Neural cell (in vitro differentiated cells): ENCODE data around the gene TARBP2.

Experiments
- EP300 ChIP-seq: fragments of 450-650 bp; conservative IDR thresholded peaks from 2 replicates; pipeline ENCODE4 v1.6.1; 2014; ENCODE audit warnings: antibody characterized with exemption, mild to moderate bottlenecking, moderate library complexity; ENCODE audit not compliant: poor library complexity, severe bottlenecking
- EZH2 ChIP-seq: fragments of 200-600, 300-800 bp; shearing (Covaris generic), sonication (generic); IDR thresholded peaks from 2 replicates; pipeline ENCODE4 v1.6.1; 2014; ENCODE audit warnings: antibody characterized with exemption, low read length, borderline replicate concordance, mild to moderate bottlenecking; ENCODE audit not compliant: insufficient read depth, poor library complexity, severe bottlenecking
- MXI1 ChIP-seq: fragments of 450-650 bp; conservative IDR thresholded peaks from 2 replicates; pipeline ENCODE4 v1.6.1; 2014; ENCODE audit warnings: antibody characterized with exemption, mild to moderate bottlenecking; ENCODE audit not compliant: poor library complexity, severe bottlenecking
- POLR2AphosphoS5 ChIP-seq: IDR thresholded peaks from 2 replicates; pipeline ENCODE4 v1.6.1; 2012
- RAD21 ChIP-seq: fragments of 450-650 bp; conservative IDR thresholded peaks from 2 replicates; pipeline ENCODE4 v1.6.1; 2014; ENCODE audit warnings: antibody characterized with exemption, mild to moderate bottlenecking, moderate library complexity
- TF ChIP-seq, protein P1 (sequence below): fragments of 450-650 bp; IDR thresholded peaks from 2 replicates; pipeline ENCODE4 v1.5.1; 2014; ENCODE audit warnings: antibody characterized with exemption, mild to moderate bottlenecking, moderate library complexity; ENCODE audit not compliant: poor library complexity, severe bottlenecking
- TF ChIP-seq, protein P2 (sequence below): IDR thresholded peaks from 2 replicates; pipeline ENCODE4 v1.6.1; 2012; ENCODE audit warnings: borderline replicate concordance

DNA sequence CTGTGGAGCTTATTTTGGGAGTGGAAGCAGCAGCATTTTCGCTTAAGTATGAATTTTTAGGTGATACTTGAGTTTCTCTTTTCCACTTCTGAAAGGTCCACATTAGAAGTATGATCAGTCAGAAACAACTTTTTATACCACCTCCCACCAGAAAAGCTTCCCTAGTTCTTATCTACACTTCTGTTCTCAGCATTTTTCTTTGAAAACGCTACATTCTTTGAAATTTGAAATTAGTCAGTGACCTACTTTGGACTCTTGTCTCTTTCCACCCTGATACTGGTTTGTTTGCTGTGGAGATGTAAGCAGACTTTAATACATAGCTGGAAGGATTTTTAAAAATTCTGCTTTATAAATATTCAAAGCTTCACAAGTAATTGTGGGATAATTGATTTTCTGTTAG, 27.0 kb upstream of the TARBP2 start:
- TF ChIP-seq, protein P1, sequence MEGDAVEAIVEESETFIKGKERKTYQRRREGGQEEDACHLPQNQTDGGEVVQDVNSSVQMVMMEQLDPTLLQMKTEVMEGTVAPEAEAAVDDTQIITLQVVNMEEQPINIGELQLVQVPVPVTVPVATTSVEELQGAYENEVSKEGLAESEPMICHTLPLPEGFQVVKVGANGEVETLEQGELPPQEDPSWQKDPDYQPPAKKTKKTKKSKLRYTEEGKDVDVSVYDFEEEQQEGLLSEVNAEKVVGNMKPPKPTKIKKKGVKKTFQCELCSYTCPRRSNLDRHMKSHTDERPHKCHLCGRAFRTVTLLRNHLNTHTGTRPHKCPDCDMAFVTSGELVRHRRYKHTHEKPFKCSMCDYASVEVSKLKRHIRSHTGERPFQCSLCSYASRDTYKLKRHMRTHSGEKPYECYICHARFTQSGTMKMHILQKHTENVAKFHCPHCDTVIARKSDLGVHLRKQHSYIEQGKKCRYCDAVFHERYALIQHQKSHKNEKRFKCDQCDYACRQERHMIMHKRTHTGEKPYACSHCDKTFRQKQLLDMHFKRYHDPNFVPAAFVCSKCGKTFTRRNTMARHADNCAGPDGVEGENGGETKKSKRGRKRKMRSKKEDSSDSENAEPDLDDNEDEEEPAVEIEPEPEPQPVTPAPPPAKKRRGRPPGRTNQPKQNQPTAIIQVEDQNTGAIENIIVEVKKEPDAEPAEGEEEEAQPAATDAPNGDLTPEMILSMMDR: no peak
- TF ChIP-seq POLR2AphosphoS5 (no peak), EZH2 (no peak), EP300 (no peak), MXI1 (no peak), RAD21 (no peak)
- TF ChIP-seq, protein P2, sequence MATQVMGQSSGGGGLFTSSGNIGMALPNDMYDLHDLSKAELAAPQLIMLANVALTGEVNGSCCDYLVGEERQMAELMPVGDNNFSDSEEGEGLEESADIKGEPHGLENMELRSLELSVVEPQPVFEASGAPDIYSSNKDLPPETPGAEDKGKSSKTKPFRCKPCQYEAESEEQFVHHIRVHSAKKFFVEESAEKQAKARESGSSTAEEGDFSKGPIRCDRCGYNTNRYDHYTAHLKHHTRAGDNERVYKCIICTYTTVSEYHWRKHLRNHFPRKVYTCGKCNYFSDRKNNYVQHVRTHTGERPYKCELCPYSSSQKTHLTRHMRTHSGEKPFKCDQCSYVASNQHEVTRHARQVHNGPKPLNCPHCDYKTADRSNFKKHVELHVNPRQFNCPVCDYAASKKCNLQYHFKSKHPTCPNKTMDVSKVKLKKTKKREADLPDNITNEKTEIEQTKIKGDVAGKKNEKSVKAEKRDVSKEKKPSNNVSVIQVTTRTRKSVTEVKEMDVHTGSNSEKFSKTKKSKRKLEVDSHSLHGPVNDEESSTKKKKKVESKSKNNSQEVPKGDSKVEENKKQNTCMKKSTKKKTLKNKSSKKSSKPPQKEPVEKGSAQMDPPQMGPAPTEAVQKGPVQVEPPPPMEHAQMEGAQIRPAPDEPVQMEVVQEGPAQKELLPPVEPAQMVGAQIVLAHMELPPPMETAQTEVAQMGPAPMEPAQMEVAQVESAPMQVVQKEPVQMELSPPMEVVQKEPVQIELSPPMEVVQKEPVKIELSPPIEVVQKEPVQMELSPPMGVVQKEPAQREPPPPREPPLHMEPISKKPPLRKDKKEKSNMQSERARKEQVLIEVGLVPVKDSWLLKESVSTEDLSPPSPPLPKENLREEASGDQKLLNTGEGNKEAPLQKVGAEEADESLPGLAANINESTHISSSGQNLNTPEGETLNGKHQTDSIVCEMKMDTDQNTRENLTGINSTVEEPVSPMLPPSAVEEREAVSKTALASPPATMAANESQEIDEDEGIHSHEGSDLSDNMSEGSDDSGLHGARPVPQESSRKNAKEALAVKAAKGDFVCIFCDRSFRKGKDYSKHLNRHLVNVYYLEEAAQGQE: no peak
